SU-DHL-6 (cell line): ENCODE results near the gene ETV6.

ENCODE experiments used
- H2AFZ ChIP-seq: fragments of 200-600 bp; sonication (generic); 2 replicates; pipeline ENCODE4 v1.6.1; 2014; ENCODE audit warnings: low read depth, mild to moderate bottlenecking, moderate library complexity, mixed read lengths, antibody characterized with exemption, low read length; ENCODE audit not compliant: severe bottlenecking
- H3F3A ChIP-seq: fragments of 200-600 bp; shearing (Covaris generic); 2 replicates; pipeline ENCODE4 v1.6.0; 2016; ENCODE audit warnings: antibody characterized with exemption, mild to moderate bottlenecking; ENCODE audit not compliant: insufficient read depth
- H3K27ac ChIP-seq: fragments of 200-600 bp; sonication (generic); 2 replicates; pipeline ENCODE4 v1.5.1; 2016; ENCODE audit warnings: low read depth, mild to moderate bottlenecking, low read length, moderate library complexity, mixed read lengths
- H3K27me3 ChIP-seq: fragments of 200-600 bp; sonication (generic), shearing (Covaris generic); 2 replicates; pipeline ENCODE4 v1.6.0; 2014; ENCODE audit warnings: mild to moderate bottlenecking, low read length
- H3K36me3 ChIP-seq: fragments of 200-600 bp; sonication (generic); 2 replicates; pipeline ENCODE4 v1.6.1; 2014; ENCODE audit warnings: mild to moderate bottlenecking, low read length, mixed read lengths
- H3K4me2 ChIP-seq: fragments of 300-600, 200-600 bp; shearing (Covaris generic), sonication (generic); 2 replicates; pipeline ENCODE4 v1.6.0; 2014; ENCODE audit warnings: low read length, low read depth, mild to moderate bottlenecking; ENCODE audit not compliant: poor library complexity, severe bottlenecking
- H3K4me3 ChIP-seq: fragments of 200-600 bp; sonication (generic); 2 replicates; pipeline ENCODE4 v1.5.1; 2014; ENCODE audit warnings: antibody characterized with exemption, low read length, mild to moderate bottlenecking, mixed read lengths; ENCODE audit not compliant: insufficient read depth, poor library complexity, severe bottlenecking
- H3K79me2 ChIP-seq: fragments of 200-600 bp; sonication (generic); 2 replicates; pipeline ENCODE4 v1.6.1; 2014; ENCODE audit warnings: mild to moderate bottlenecking, low read length, moderate library complexity; ENCODE audit not compliant: insufficient read depth
- H3K9ac ChIP-seq: fragments of 200-600 bp; sonication (generic); 2 replicates; pipeline ENCODE4 v1.7.0; 2014; ENCODE audit warnings: mild to moderate bottlenecking, low read length
- H3K9me2 ChIP-seq: fragments of 200-600 bp; sonication (generic); replicated peaks from 2 replicates; pipeline ENCODE4 v1.6.1; 2014; ENCODE audit warnings: low read length; ENCODE audit not compliant: insufficient read depth
- H3K9me3 ChIP-seq: fragments of 200-600 bp; sonication (generic); 2 replicates; pipeline ENCODE4 v1.6.1; 2014; ENCODE audit warnings: low read length, mixed read lengths; ENCODE audit not compliant: insufficient read depth
- H4K20me1 ChIP-seq: fragments of 200-600 bp; sonication (generic); 2 replicates; pipeline ENCODE4 v1.6.1; 2014; ENCODE audit warnings: low read depth, mild to moderate bottlenecking, antibody characterized with exemption, low read length, moderate library complexity, mixed read lengths
- CTCF ChIP-seq: fragments of 200-600 bp; sonication (generic); IDR thresholded peaks from one replicate; pipeline ENCODE4 v1.5.1; 2017; ENCODE audit warnings: antibody characterized with exemption, mild to moderate bottlenecking, low read length, moderate library complexity; ENCODE audit not compliant: insufficient read depth, poor library complexity, severe bottlenecking
- EZH2phosphoT487 ChIP-seq: fragments of 200-600 bp; sonication (generic), shearing (Covaris generic); conservative IDR thresholded peaks from 2 replicates; pipeline ENCODE4 v1.6.1; 2018; ENCODE audit warnings: mild to moderate bottlenecking, antibody characterized with exemption, low read length, moderate library complexity, mixed read lengths

ETV6 gene

GRCh38 chr12:11786638-11787365 is 137.3 kb downstream of the ETV6 start:
- no peaks in the 10 kb centered on the region for H3K79me2 ChIP-seq
- no peak overlapping the region for H3K4me3 ChIP-seq
- H3K9me2 ChIP-seq: no peaks in the 10 kb centered on the region
- H3K4me2 ChIP-seq: no peak overlapping the region
- no peak overlapping the region for H3K9ac ChIP-seq
- H3K36me3 ChIP-seq: no peaks in the 10 kb centered on the region
- no peaks in the 10 kb centered on the region for H3K27me3 ChIP-seq
- H3F3A ChIP-seq: no peaks in the 10 kb centered on the region
- no peaks in the 10 kb centered on the region for H4K20me1 ChIP-seq
- H2AFZ ChIP-seq: no peak overlapping the region
- TF ChIP-seq CTCF (no peak), EZH2phosphoT487 (no peak)
- H3K27ac ChIP-seq: no peak overlapping the region
- no peaks in the 10 kb centered on the region for H3K9me3 ChIP-seq

- Histone ChIP-seq H3K4me3 (no peak overlapping the region), H3K27me3 (no peaks in the 10 kb centered on the region), H3K9me3 (no peaks in the 10 kb centered on the region), H3K79me2 (no peaks in the 10 kb centered on the region), H3K27ac (no peak overlapping the region), H4K20me1 (no peaks in the 10 kb centered on the region), H3K9ac (no peak overlapping the region), H2AFZ (no peak overlapping the region), H3K36me3 (no peaks in the 10 kb centered on the region), H3F3A (no peaks in the 10 kb centered on the region), H3K9me2 (no peaks in the 10 kb centered on the region), H3K4me2 (no peak overlapping the region)
- TF ChIP-seq CTCF: no peak
- no peak for TF ChIP-seq EZH2phosphoT487
Measured at GRCh38 chr12:11787437-11787836, 138.0 kb downstream of the ETV6 start.

- Histone ChIP-seq H3K4me2 (no peak overlapping the region), H4K20me1 (no peaks in the 10 kb centered on the region), H3K9ac (no peak overlapping the region), H3K9me2 (no peaks in the 10 kb centered on the region), H3F3A (no peaks in the 10 kb centered on the region), H2AFZ (no peak overlapping the region), H3K9me3 (no peaks in the 10 kb centered on the region), H3K27me3 (no peaks in the 10 kb centered on the region), H3K79me2 (no peaks in the 10 kb centered on the region), H3K27ac (no peak overlapping the region), H3K4me3 (no peak overlapping the region), H3K36me3 (no peaks in the 10 kb centered on the region)
- TF ChIP-seq CTCF (no peak), EZH2phosphoT487 (no peak)
Measured at GRCh38 chr12:11787933-11788849, 138.7 kb downstream of the ETV6 start.
